ENCODE results near the gene RPS6KA6.

Gene RPS6KA6

GRCh38 chrX:84144281-84144680, 43.7 kb downstream of the RPS6KA6 start (continued):
- TF ChIP-seq MYNN (tag by site-specific recombination; IDR thresholded peaks at IDR 0.05; ENCODE audit: borderline replicate concordance) = no peak

- ChIA-PET CTCF (no interaction called here), POLR2A (no interaction called here)
- Histone ChIP-seq H3K27ac (ENCODE audit: extremely low read depth, low read depth, low read length) (no peak overlapping the region), H3K4me1 (ENCODE audit: control insufficient read depth, insufficient read depth, low read length) (no peaks in the 10 kb centered on the region), H3K4me3 (ENCODE audit: low read depth, low read length) (no peak overlapping the region), H3K9me3 (ENCODE audit: control insufficient read depth, insufficient read depth, low read depth, low read length) (no peaks in the 10 kb centered on the region; the same call in 1 of the 2 replicates), H3K36me3 (ENCODE audit: control insufficient read depth in 2 of 2, insufficient read depth in 1 of 2, low read length in 2 of 2) (peaks cover 0 to 3% of the 10 kb centered on the region in 2 experiments; a peak in 1 of 3 replicates)
- TF ChIP-seq PRDM4 (tag by site-specific recombination; IDR thresholded peaks at IDR 0.05) (no peak), ZNF350 (tag by site-specific recombination; IDR thresholded peaks at IDR 0.05) (no peak), ZNF843 (tag by site-specific recombination; IDR thresholded peaks at IDR 0.05) (no peak), ZBTB1 (tag by site-specific recombination; IDR thresholded peaks at IDR 0.05) (no peak), ZNF416 (tag by site-specific recombination; IDR thresholded peaks at IDR 0.05) (no peak)
These were observed 55.0 kb downstream of the RPS6KA6 start for GRCh38 chrX:84133023-84133422.

- H3K36me3 ChIP-seq (ENCODE audit: control insufficient read depth in 2 of 2, insufficient read depth in 1 of 2, low read length in 2 of 2) = no peaks in the 10 kb centered on the region; a peak in 1 of 3 replicates
- ChIA-PET POLR2A (no interaction called here), CTCF (no interaction called here)
- no peaks in the 10 kb centered on the region; the same call in 1 of the 2 replicates for H3K9me3 ChIP-seq (ENCODE audit: control insufficient read depth, insufficient read depth, low read depth, low read length)
- TF ChIP-seq ZSCAN23 (tag by site-specific recombination; IDR thresholded peaks at IDR 0.05) = no peak
- no peak for TF ChIP-seq ZNF404 (tag by site-specific recombination; IDR thresholded peaks at IDR 0.05)
- TF ChIP-seq ZNF677 (tag by site-specific recombination; IDR thresholded peaks at IDR 0.05) = no peak
- no peak for TF ChIP-seq ZEB2 (tag by site-specific recombination; IDR thresholded peaks at IDR 0.05)
- no peak for TF ChIP-seq ZFP69B (tag by site-specific recombination; IDR thresholded peaks at IDR 0.05)
- TF ChIP-seq ZNF398 (tag by site-specific recombination; IDR thresholded peaks at IDR 0.05) = no peak
- no peak overlapping the region for H3K4me3 ChIP-seq (ENCODE audit: low read depth, low read length)
- no peak overlapping the region for H3K27ac ChIP-seq (ENCODE audit: extremely low read depth, low read depth, low read length)
- H3K4me1 ChIP-seq (ENCODE audit: control insufficient read depth, insufficient read depth, low read length) = no peaks in the 10 kb centered on the region
These were observed 64.4 kb downstream of the RPS6KA6 start for GRCh38 chrX:84123585-84123984.

- ChIA-PET CTCF (interaction anchor here (1.2 to 1.8 kb wide), 2 partner anchors 10 to 72 kb away, joined by 3 to 8 read pairs; no protein-coding TSS in a partner anchor), POLR2A (no interaction called here)
- no peaks in the 10 kb centered on the region; the same call in none of the 2 replicates for H3K9me3 ChIP-seq (ENCODE audit: control insufficient read depth, insufficient read depth, low read depth, low read length)
- no peak overlapping the region for H3K4me3 ChIP-seq (ENCODE audit: low read depth, low read length)
- H3K27ac ChIP-seq (ENCODE audit: extremely low read depth, low read depth, low read length) = no peak overlapping the region
- peaks cover 7 to 9% of the 10 kb centered on the region in 2 experiments for H3K36me3 ChIP-seq (ENCODE audit: control insufficient read depth in 2 of 2, insufficient read depth in 1 of 2, low read length in 2 of 2)
- no peaks in the 10 kb centered on the region for H3K4me1 ChIP-seq (ENCODE audit: control insufficient read depth, insufficient read depth, low read length)
- TF ChIP-seq ZNF747 (tag by site-specific recombination; IDR thresholded peaks at IDR 0.05) (no peak), ZNF302 (tag by site-specific recombination; IDR thresholded peaks at IDR 0.05; ENCODE audit: low read depth) (no peak), ZNF791 (tag by site-specific recombination; IDR thresholded peaks at IDR 0.05) (no peak), ZNF292 (tag by site-specific recombination; IDR thresholded peaks at IDR 0.05; ENCODE audit: borderline replicate concordance, low read depth) (no peak), PRDM4 (tag by site-specific recombination; IDR thresholded peaks at IDR 0.05) (no peak), ZNF449 (tag by site-specific recombination; IDR thresholded peaks at IDR 0.05) (no peak), ZSCAN23 (tag by site-specific recombination; IDR thresholded peaks at IDR 0.05) (no peak), HIC1 (tag by site-specific recombination; IDR thresholded peaks at IDR 0.05) (no peak)
These were observed 69.2 kb downstream of the RPS6KA6 start for GRCh38 chrX:84118769-84119168.

All from HEK293 (cell line).